GM19043 (cell line): Measurements from ENCODE around the gene HFM1.

Experiments used
- ATAC-seq: cut with Tn5 transposase; IDR thresholded peaks from one replicate; pipeline ENCODE4 v1.9.1; 2021; ENCODE audit warnings: low read depth; ENCODE audit not compliant: unreplicated experiment

HFM1 gene

GRCh38 chr1:91278754-91279153, 125.9 kb downstream of the HFM1 start:
- no peak for ATAC-seq

GRCh38 chr1:91273875-91274274, 130.8 kb downstream of the HFM1 start:
- ATAC-seq: no peak

- no peak for ATAC-seq
Observed at GRCh38 chr1:91261655-91262054, 143.0 kb downstream of the HFM1 start.

- ATAC-seq: no peak
Observed at GRCh38 chr1:91245435-91245834, 159.2 kb downstream of the HFM1 start.

- no peak for ATAC-seq
Observed at GRCh38 chr1:91244737-91245136, 159.9 kb downstream of the HFM1 start.

GRCh38 chr1:91243171-91243570, 161.5 kb downstream of the HFM1 start:
- no peak for ATAC-seq

GRCh38 chr1:91234181-91234580, 170.5 kb downstream of the HFM1 start:
- ATAC-seq: no peak

- no peak for ATAC-seq
Observed at GRCh38 chr1:91226741-91227140, 177.9 kb downstream of the HFM1 start.

- no peak for ATAC-seq
Observed at GRCh38 chr1:91224878-91225277, 179.8 kb downstream of the HFM1 start.

- ATAC-seq: no peak
Observed at GRCh38 chr1:91221017-91221416, 183.6 kb downstream of the HFM1 start.

- ATAC-seq: no peak
Observed at GRCh38 chr1:91217911-91218310, 186.7 kb downstream of the HFM1 start.
